Measurements from ENCODE around the gene AK8.
"Not testable (repeated sequence)": the region's sequence is repeated elsewhere in the genome, so short reads cannot be mapped to it uniquely, and the experiment has no call there.

AK8 gene

DNA sequence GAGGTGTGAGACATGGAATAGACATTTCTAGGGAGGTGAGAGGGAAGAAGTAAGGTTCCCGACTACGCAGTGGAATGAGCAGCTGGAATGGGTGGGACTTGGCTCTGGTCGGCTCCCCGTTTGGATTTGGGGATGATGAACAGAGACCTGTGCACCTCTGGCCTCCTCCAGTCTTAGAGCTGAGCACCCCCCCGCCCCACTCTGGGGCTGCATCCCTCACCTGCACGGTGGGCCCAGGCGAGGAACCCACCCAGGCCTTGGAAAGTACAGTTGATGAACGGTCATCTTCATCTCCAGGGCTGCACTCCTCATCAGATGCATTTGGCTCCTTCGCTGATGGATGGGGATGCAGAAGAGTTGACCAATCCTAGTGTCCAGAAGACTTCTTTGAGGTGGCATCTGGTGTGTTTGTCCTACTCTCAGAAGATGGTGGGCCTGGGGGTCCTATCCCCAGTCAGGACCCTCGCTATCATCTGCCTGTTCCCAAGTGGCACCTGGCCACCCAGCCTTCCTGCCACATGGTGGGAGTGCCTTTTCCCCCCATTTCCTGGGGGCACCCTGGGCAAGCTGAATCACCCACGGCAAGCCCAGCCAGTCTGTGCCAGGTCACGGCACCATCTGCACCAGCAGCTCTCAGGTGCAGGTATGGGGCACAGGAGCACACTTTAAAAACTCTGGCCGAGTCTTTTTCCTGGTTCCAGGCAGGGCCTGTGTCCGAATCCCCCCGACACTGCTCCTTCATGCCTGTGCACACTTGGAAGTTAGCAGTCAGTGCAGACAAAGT is 137.4 kb downstream of the AK8 start:
- no peak for DNase-seq

DNA sequence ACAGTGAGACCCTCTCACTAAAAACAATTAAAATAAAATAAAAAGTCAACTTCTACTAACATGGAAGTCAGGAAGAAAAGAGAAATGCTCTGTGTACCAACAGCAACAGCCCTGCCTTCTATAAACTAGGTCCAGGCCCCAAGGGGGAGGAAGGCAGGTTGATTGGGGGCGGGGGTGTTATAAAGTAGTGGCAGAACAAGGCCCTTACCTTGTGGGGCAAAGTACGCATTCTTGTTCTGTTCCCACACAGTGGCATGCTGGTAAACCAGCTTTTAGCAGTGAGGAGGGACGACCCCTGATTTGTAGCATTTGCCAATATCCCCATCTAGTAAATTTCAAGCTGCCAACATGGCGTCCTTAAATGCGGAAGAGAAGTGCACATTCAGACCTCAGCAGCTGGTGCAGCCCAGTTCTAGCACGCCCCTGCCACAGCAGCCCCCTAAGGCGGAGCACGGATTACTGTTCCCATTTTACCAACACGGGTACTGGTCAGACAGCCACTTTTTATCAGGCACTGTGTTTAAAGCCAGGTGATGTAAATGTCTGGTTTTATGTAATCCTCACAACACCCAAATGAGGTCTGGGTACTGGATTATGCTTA is 138.3 kb downstream of the AK8 start:
- DNase-seq, result no peak

- DNase-seq, result no peak
Measured at GRCh38 chr9:132733260-132733815, 144.7 kb downstream of the AK8 start.

DNA sequence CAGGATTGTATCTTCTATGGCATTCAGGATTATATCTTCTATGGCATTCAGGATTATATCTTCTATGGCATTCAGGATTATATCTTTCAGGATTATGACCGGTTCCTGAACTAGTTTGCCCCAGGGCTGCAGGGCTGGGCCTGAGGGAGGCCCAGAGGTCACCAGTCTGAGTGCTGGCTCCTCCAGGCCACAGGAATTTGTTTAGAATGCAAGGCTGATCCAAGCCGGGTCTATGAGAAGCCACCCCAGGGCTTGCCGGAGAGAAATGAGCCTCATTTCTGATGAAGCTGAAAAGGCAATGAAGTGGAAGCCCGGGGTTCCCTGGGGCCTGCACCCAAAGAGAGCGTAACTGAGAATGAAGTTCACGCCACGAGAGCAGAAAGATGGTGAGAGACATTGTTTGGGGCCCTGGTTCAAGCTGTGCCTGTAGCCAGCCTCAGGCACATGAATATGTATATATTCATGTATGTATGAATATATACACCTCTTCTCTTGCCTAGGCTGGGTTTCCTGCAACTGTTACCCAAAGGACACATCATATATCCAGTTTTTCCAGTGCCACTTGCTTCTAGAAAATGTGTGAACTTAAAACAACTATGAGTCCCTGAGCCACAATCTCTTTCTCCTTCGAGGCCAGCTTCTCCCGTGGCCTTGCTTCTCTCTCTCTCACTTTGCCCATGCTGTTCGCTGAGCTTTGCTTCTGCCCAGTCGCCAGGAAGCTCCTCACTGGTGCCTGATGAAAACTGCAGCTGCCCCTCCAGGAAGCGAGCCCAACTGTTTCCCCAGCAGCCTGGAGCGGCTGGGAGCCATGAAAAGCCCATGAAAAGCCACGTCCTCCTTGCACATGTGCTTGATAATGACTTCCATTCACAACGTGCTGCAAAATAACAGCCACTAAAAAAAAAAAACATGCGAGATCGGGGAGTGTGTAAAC is 145.5 kb downstream of the AK8 start:
- no peak for DNase-seq

DNA sequence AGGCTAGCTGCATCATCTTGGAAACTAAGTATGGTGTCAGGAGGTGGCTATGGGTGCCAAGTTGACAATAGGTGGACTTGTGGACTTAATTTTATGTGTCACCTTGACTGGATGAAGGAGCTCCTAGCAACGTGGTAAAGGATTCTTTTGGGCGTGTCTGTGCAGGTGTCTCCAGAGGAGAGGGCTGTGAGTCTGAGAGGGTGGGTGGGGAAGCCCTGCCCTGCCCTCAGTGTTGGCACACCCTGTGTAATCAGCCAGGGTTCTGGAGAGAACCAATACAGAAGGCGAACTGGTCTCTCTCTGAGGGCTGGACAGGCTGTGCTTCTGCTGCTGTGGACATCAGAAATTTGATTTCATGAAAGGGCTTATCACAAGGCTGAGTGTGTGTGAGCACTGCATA is 146.9 kb downstream of the AK8 start:
- no peak for DNase-seq

- no peak for DNase-seq
Measured at GRCh38 chr9:132730054-132731033, 147.7 kb downstream of the AK8 start.

DNA sequence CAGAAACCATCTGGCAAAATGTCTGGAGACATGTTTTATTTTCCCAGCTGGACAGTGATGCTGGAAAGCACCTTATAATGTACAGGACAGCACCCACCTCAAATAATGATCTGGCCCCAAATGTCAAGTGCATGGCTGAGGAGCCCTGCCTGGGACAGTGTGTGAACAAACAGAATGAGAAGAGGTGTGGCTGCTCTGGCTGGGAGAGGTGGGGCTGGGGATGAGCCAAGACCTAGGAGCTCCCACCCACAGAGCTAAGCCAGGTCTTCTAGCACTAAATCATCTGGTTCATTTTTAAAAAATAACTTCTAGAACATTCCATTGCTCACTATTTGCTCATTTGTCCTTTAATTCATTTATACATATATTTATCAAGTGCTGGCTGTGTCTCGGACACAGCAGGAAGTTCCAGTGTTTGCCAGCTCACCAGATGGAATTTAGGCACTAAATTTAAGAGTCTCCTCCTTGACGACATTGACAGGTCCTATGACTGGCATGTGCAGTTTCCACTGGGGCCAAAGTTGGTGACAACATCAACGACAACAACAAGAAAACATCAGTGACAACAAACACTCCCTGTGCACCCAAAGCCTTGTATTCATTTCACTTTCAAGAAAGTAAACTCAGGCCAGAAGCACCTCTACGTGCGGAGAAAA is 148.7 kb downstream of the AK8 start:
- DNase-seq, result no peak

DNA sequence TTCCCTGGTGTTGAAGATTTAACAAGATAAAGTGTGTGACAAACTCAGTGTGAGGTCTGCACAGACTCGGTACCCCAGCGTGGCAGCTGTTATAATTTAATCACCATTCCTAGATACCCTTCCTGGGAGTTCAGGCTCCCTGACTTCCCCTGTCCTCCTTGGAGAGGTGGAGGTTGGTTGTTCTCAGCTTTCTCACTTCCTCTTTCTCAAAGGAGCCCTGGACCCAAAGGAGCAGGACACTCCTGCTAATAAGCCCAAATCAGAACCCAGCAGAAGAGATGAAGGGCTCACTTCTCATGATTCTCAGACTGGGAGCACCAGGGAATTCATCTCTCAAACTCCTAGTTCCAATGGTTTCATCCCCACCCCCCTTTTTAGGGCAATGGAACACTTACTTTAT is 149.6 kb downstream of the AK8 start:
- no peak for DNase-seq

DNA sequence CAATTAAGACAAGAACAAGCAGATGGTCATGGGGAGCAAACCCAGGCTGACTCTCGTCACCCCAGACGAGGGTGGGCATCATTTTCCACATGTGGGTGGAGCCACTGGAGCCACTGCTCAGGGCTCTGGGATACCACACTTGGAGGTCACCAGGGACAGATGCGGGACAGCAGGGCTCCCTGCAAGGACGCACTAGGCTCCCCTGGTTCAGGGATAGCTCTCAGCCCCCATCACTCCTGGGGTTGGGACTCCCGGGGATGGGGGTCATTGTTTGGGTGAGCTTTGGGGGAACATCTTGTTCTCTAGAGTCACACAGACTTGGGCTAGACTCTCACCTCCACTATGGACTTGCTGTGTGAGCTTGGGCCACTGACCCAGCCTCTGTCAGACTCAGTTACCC is 150.0 kb downstream of the AK8 start:
- no peak for DNase-seq

DNA sequence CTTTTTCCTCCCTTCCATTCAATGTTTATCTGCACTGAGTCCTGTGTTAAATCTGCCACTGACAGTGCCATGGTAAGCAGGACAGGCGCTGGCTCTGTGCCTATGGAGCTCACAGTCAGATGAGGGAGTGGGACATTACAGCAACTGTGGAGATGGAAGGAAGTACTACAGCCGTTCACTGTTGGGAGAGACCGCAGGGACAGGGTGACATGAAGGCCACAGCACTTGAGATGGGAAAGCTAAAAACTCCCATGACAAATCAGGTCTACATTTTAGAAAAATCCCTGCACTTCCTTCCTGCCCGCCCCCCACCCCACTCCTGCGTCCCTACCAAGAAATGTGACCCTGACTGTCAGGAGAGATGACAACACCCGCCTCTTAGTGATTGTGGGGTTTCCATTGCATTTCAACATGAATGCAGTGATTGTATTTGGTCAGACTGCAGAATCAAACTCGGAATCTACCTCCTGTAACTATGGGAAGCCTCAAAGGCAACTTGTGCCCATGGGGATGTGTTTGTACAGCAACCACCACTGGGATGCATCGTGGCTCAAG is 151.4 kb downstream of the AK8 start:
- DNase-seq, result no peak

DNA sequence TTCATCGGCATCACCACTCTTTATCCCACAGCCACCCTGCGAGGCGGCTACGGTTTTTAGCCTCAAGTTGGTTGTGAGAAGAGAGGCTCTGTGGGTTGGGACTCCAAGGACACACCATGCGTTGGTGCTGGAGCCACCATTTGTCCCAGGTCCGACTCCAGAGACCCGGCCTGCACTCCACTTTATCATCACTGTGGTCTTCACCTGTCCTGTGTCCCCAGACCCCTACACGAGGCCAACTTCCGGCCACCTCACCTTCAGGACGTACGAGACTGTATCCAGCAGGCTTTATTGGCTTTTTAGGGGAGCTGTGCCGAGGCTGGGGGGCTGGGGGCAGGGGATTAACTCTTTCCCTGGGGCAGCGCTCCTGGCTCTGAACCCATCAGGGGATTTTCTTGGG is 152.8 kb downstream of the AK8 start:
- DNase-seq, result no peak

DNA sequence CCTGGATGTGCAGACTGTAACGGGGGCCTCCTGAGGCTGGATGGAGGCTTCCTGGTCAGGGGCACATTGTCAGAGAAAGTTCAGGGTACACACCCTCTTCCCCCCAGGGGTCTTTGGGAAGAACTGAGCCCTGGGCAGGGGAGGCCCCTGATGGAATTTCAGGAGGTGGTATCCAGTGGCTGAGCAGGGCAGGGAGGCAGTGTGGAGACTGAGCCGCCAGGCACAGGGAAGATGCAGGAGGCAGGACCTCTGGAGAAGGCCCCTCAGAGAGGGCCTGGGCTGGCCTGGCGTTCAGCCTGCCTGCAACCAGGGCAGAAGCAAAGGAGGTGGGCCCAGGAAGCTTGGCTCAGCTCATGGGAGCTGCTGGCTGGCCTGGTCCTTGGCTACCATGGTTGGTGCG is 154.3 kb downstream of the AK8 start:
- no peak for DNase-seq

GRCh38 chr9:132722564-132723065 is 155.5 kb downstream of the AK8 start:
- DNase-seq, result no peak

DNA sequence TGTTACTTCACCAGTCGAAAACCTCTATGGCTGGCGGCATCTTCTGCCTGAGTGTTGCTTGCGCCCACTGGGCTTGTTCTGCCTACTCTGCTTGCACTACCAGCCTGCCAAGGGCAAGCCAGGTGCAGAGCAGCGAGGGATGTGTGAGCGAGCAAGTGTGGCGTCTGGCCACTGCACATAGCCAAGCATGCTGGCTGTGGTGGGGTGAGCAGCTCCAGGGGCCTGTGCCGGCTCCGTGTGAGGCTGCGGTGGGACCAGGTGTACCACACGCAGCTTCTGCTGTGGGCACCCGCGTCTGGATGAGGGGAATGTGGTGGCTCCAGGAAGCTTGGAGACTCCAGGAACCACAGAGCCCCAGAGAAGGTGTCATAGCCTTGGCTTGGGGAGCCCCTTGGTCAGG is 156.4 kb downstream of the AK8 start:
- no peak for DNase-seq

DNA sequence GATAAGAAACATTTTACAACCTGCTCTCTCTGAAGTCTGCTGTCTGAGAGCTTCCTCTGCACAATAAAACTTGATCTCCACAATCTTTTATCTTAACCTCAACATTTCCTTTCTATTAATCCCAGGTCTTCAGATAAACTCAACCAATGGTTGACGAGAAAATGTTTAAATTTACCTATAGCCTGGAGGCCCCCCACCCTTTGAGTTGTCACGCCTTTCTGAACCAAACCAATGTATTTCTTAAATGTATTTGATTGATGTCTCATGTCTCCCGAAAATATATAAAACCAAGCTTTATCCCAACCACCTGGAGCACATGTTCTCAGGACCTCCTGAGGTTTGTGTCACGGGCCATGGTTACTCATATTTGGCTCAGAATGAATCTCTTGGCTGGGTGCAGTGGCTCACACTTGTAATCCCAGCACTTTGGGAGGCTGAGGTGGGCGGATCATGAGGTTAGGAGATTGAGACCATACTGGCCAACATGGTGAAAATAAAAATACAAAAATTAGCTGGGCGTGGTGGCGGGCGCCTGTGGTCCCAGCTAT is 159.6 kb downstream of the AK8 start:
- not testable (repeated sequence) for DNase-seq

DNA sequence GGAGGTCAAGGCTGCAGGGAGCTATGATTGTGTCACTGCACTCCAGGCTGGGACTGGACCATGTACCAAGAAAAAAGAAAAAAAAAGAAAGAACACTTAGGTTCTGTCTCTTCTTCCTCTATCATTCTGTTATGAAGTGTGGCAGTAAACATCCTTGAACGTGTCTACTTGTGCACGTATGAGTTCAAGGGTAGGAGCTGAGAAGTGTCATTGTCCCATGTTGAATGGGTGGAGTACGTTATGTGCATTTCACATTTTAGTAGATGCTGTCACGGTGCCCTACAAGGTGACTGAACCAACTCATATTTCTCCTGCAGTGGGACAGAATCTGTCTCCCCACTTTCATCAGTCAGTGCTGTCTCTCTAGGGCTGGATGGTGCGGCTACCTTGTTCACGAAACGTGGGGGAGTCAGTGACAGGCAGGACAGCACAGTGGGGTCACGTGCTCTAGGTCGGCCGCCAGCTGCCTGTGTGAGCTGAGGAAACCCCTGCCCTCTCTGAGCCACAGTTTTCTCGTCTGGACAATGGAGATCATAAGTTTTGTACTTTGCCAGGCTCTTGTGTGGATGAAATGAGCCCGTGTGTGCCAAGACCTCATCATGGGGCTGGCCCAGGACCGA is 160.6 kb downstream of the AK8 start:
- DNase-seq, result no peak

GRCh38 chr9:132716007-132716406 is 162.1 kb downstream of the AK8 start:
- DNase-seq, result no peak

DNA sequence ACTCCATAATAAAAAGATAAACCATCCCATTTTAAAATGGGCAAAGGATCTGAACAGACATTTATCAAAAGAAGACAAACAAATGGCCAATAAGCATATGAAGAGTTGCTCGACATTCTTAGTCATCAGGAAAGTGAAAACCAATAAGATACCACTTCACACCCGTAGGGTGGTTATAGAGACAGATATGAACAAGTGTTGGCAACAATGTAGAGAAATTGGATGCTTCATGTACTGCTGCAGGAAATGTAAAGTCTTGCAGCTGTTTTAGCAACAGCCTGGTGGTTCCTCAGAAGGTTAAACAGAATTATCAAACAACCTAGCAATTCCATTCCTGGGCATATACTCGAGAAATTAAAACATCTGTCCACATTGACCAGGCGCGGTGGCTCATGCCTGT is 165.3 kb downstream of the AK8 start:
- no peak for DNase-seq

GRCh38 chr9:132711846-132712245 is 166.2 kb downstream of the AK8 start:
- DNase-seq, result no peak

- DNase-seq, result not testable (repeated sequence)
Measured at GRCh38 chr9:132711152-132711551, 166.9 kb downstream of the AK8 start.

Measured in effector CD8-positive, alpha-beta T cell (primary cell).